ENCODE measurements around the gene FBXW7.
A peak's percentile ranks its signal among the peaks of the same experiment; 100 is the strongest.

The FBXW7 gene

GRCh38 chr4:152516156-152516555 is 19.7 kb downstream of the FBXW7 start:
- Histone ChIP-seq H3K27me3 (ENCODE audit: control insufficient read depth in 1 of 2, insufficient read depth in 1 of 2, low read length in 2 of 2) (no peaks in the 10 kb centered on the region), H3K4me3 (ENCODE audit: insufficient read depth in 1 of 2, low read depth in 1 of 2, low read length in 2 of 2) (peak overlapping the region in 1 of 2 experiments; percentile 24), H2BK5ac (ENCODE audit: low read depth, low read length, poor library complexity, severe bottlenecking) (no peak overlapping the region), H3K23ac (ENCODE audit: low read length in 2 of 2) (no peak overlapping the region), H2BK120ac (ENCODE audit: low read depth, low read length) (no peak overlapping the region), H2AK5ac (ENCODE audit: low read length, severe bottlenecking) (peak overlapping the region; percentile 30), H2BK12ac (ENCODE audit: low read length in 2 of 2) (peak overlapping the region in 1 of 2 experiments; percentile 34), H3K4ac (ENCODE audit: low read depth in 1 of 2, low read length in 2 of 2) (no peak overlapping the region), H3K4me1 (ENCODE audit: control insufficient read depth, insufficient read depth, low read depth, low read length) (peaks cover 4% of the 10 kb centered on the region), H4K8ac (ENCODE audit: low read length) (peak overlapping the region; percentile 16), H3K4me2 (ENCODE audit: low read length, poor library complexity, severe bottlenecking) (no peak overlapping the region), H4K91ac (ENCODE audit: low read length) (no peak overlapping the region), H3K36me3 (ENCODE audit: control insufficient read depth in 1 of 2, insufficient read depth in 2 of 2, low read depth in 1 of 2, low read length in 2 of 2) (no peaks in the 10 kb centered on the region), H3K27ac (ENCODE audit: low read length, poor library complexity, severe bottlenecking) (no peak overlapping the region), H3K9ac (ENCODE audit: low read length) (no peak overlapping the region), H2BK15ac (ENCODE audit: low read depth, poor library complexity, severe bottlenecking) (no peak overlapping the region), H3K9me3 (ENCODE audit: control insufficient read depth, low read length) (no peaks in the 10 kb centered on the region), H2AFZ (ENCODE audit: low read depth, low read length) (no peak overlapping the region), H3K18ac (ENCODE audit: low read depth in 1 of 2, low read length in 2 of 2) (no peak overlapping the region), H3K79me1 (replicated peaks; ENCODE audit: low read length, poor library complexity, severe bottlenecking) (peaks cover 18% of the 10 kb centered on the region), H3K14ac (ENCODE audit: low read length in 2 of 2) (no peak overlapping the region)
- DNase-seq, result no peak
- WGBS, result 67% methylated on average over 7 of the region's 8 CpGs

GRCh38 chr4:152515678-152516077 is 20.2 kb downstream of the FBXW7 start:
- H3K27me3 ChIP-seq (ENCODE audit: control insufficient read depth in 1 of 2, insufficient read depth in 1 of 2, low read length in 2 of 2), result no peaks in the 10 kb centered on the region
- H3K18ac ChIP-seq (ENCODE audit: low read depth in 1 of 2, low read length in 2 of 2), result no peak overlapping the region
- no peak overlapping the region for H2AFZ ChIP-seq (ENCODE audit: low read depth, low read length)
- no peak overlapping the region for H2BK5ac ChIP-seq (ENCODE audit: low read depth, low read length, poor library complexity, severe bottlenecking)
- H3K4me1 ChIP-seq (ENCODE audit: control insufficient read depth, insufficient read depth, low read depth, low read length), result peaks cover 4% of the 10 kb centered on the region
- H2BK120ac ChIP-seq (ENCODE audit: low read depth, low read length), result no peak overlapping the region
- H3K9me3 ChIP-seq (ENCODE audit: control insufficient read depth, low read length), result no peaks in the 10 kb centered on the region
- no peak overlapping the region for H3K4ac ChIP-seq (ENCODE audit: low read depth in 1 of 2, low read length in 2 of 2)
- peak overlapping the region in 1 of 2 experiments; percentile 24 for H3K4me3 ChIP-seq (ENCODE audit: insufficient read depth in 1 of 2, low read depth in 1 of 2, low read length in 2 of 2)
- no peak overlapping the region for H3K14ac ChIP-seq (ENCODE audit: low read length in 2 of 2)
- H3K23ac ChIP-seq (ENCODE audit: low read length in 2 of 2), result no peak overlapping the region
- no peaks in the 10 kb centered on the region for H3K36me3 ChIP-seq (ENCODE audit: control insufficient read depth in 1 of 2, insufficient read depth in 2 of 2, low read depth in 1 of 2, low read length in 2 of 2)
- peak overlapping the region; percentile 30 for H2AK5ac ChIP-seq (ENCODE audit: low read length, severe bottlenecking)
- H3K9ac ChIP-seq (ENCODE audit: low read length), result no peak overlapping the region
- H3K4me2 ChIP-seq (ENCODE audit: low read length, poor library complexity, severe bottlenecking), result no peak overlapping the region
- H2BK12ac ChIP-seq (ENCODE audit: low read length in 2 of 2), result no peak overlapping the region
- DNase-seq, result peak; percentile 29
- H3K27ac ChIP-seq (ENCODE audit: low read length, poor library complexity, severe bottlenecking), result no peak overlapping the region
- H3K79me1 ChIP-seq (replicated peaks; ENCODE audit: low read length, poor library complexity, severe bottlenecking), result peaks cover 19% of the 10 kb centered on the region
- WGBS, result 90% methylated on average over 2 of the region's 2 CpGs
- no peak overlapping the region for H4K8ac ChIP-seq (ENCODE audit: low read length)
- no peak overlapping the region for H4K91ac ChIP-seq (ENCODE audit: low read length)
- no peak overlapping the region for H2BK15ac ChIP-seq (ENCODE audit: low read depth, poor library complexity, severe bottlenecking)

- Histone ChIP-seq H2BK12ac (ENCODE audit: low read length in 2 of 2) (no peak overlapping the region), H3K4me1 (ENCODE audit: control insufficient read depth, insufficient read depth, low read depth, low read length) (peaks cover 4% of the 10 kb centered on the region), H3K18ac (ENCODE audit: low read depth in 1 of 2, low read length in 2 of 2) (no peak overlapping the region), H3K27ac (ENCODE audit: low read length, poor library complexity, severe bottlenecking) (no peak overlapping the region), H3K14ac (ENCODE audit: low read length in 2 of 2) (no peak overlapping the region), H3K27me3 (ENCODE audit: control insufficient read depth in 1 of 2, insufficient read depth in 1 of 2, low read length in 2 of 2) (no peaks in the 10 kb centered on the region), H3K9ac (ENCODE audit: low read length) (no peak overlapping the region), H3K79me1 (replicated peaks; ENCODE audit: low read length, poor library complexity, severe bottlenecking) (peaks cover 19% of the 10 kb centered on the region), H3K4ac (ENCODE audit: low read depth in 1 of 2, low read length in 2 of 2) (no peak overlapping the region), H3K9me3 (ENCODE audit: control insufficient read depth, low read length) (no peaks in the 10 kb centered on the region), H3K4me3 (ENCODE audit: insufficient read depth in 1 of 2, low read depth in 1 of 2, low read length in 2 of 2) (no peak overlapping the region), H2BK5ac (ENCODE audit: low read depth, low read length, poor library complexity, severe bottlenecking) (no peak overlapping the region), H2AK5ac (ENCODE audit: low read length, severe bottlenecking) (no peak overlapping the region), H4K91ac (ENCODE audit: low read length) (no peak overlapping the region), H3K36me3 (ENCODE audit: control insufficient read depth in 1 of 2, insufficient read depth in 2 of 2, low read depth in 1 of 2, low read length in 2 of 2) (no peaks in the 10 kb centered on the region), H2AFZ (ENCODE audit: low read depth, low read length) (no peak overlapping the region), H4K8ac (ENCODE audit: low read length) (no peak overlapping the region), H3K23ac (ENCODE audit: low read length in 2 of 2) (no peak overlapping the region), H3K4me2 (ENCODE audit: low read length, poor library complexity, severe bottlenecking) (no peak overlapping the region), H2BK120ac (ENCODE audit: low read depth, low read length) (no peak overlapping the region), H2BK15ac (ENCODE audit: low read depth, poor library complexity, severe bottlenecking) (no peak overlapping the region)
- no peak for DNase-seq
Observed at GRCh38 chr4:152514356-152514755, 21.5 kb downstream of the FBXW7 start.

GRCh38 chr4:152513078-152513477 is 22.8 kb downstream of the FBXW7 start:
- no peak overlapping the region for H4K91ac ChIP-seq (ENCODE audit: low read length)
- no peaks in the 10 kb centered on the region for H3K9me3 ChIP-seq (ENCODE audit: control insufficient read depth, low read length)
- H3K4me2 ChIP-seq (ENCODE audit: low read length, poor library complexity, severe bottlenecking), result no peak overlapping the region
- no peak overlapping the region for H3K18ac ChIP-seq (ENCODE audit: low read depth in 1 of 2, low read length in 2 of 2)
- H2BK5ac ChIP-seq (ENCODE audit: low read depth, low read length, poor library complexity, severe bottlenecking), result no peak overlapping the region
- H2AFZ ChIP-seq (ENCODE audit: low read depth, low read length), result no peak overlapping the region
- no peak overlapping the region for H3K23ac ChIP-seq (ENCODE audit: low read length in 2 of 2)
- no peak overlapping the region for H2BK12ac ChIP-seq (ENCODE audit: low read length in 2 of 2)
- no peak overlapping the region for H2BK120ac ChIP-seq (ENCODE audit: low read depth, low read length)
- H3K36me3 ChIP-seq (ENCODE audit: control insufficient read depth in 1 of 2, insufficient read depth in 2 of 2, low read depth in 1 of 2, low read length in 2 of 2), result no peaks in the 10 kb centered on the region
- H3K4ac ChIP-seq (ENCODE audit: low read depth in 1 of 2, low read length in 2 of 2), result no peak overlapping the region
- H3K9ac ChIP-seq (ENCODE audit: low read length), result no peak overlapping the region
- no peak overlapping the region for H3K27ac ChIP-seq (ENCODE audit: low read length, poor library complexity, severe bottlenecking)
- peaks cover 17% of the 10 kb centered on the region for H3K79me1 ChIP-seq (replicated peaks; ENCODE audit: low read length, poor library complexity, severe bottlenecking)
- no peak overlapping the region for H3K14ac ChIP-seq (ENCODE audit: low read length in 2 of 2)
- no peak overlapping the region for H2AK5ac ChIP-seq (ENCODE audit: low read length, severe bottlenecking)
- no peak overlapping the region for H2BK15ac ChIP-seq (ENCODE audit: low read depth, poor library complexity, severe bottlenecking)
- 100% methylated on average over 5 of the region's 7 CpGs for whole genome bisulfite sequencing
- peaks cover 4% of the 10 kb centered on the region for H3K4me1 ChIP-seq (ENCODE audit: control insufficient read depth, insufficient read depth, low read depth, low read length)
- no peak overlapping the region for H4K8ac ChIP-seq (ENCODE audit: low read length)
- no peaks in the 10 kb centered on the region for H3K27me3 ChIP-seq (ENCODE audit: control insufficient read depth in 1 of 2, insufficient read depth in 1 of 2, low read length in 2 of 2)
- H3K4me3 ChIP-seq (ENCODE audit: insufficient read depth in 1 of 2, low read depth in 1 of 2, low read length in 2 of 2), result no peak overlapping the region
- no peak for DNase-seq
